ENCODE data around the gene PODXL. TPM values are rescaled to one million over a fixed set of nuclear protein-coding genes. Genes with fewer than 3 reads are reported as not detected.

Gene PODXL
- polyA plus RNA-seq, 1 donor from 2014 or later = 1.3 TPM

DNA sequence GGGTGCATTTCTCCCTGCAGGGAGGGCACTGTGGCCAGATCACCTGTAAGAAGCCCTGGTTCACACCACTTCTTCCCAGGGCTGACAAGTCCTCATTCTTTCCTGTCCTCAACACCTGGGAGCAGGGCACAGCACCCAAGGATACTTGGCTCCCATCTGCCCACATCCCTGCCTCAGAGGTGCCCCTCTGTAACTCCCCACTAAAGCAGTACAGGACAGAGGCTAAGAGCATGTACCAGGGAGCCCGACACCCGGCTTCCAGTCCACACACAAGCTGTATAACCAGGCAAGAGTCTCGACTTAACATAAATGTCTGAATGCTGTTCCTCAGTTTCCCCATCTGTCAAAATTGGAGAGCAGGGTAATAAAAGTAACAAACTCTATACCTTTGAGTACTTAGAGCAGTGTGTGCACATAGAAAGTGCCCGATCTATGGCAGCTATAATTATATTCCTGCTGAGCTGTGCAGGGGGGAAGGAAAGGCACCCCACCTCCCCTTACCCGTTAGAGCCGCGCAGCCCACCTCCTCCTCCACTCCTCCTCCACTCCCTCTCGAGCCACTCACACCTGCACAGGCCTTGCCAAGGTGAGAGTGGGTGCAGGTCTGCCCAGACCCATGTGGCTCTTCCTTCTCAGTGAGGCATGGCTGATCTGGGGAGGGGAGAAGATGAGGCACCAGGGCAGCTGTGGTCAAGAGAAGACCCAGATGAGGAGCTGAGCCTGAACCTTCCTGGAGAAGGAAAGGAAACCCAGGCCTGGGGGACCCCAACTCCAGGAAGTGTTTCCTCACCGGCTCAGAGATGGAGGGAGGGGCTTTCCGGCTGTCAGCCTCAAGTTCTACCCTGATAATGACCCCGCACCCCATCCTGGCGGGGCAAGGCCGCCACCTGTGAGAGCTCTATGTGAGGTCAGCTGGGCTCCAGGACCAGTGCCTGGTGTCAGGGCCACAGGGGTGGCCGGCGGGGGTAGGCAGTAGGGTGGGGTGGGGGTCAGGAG, 22.6 kb downstream of the PODXL start:
- H3K4me1 Mint-ChIP-seq = no peaks in the 10 kb centered on the region
- peak overlapping the region in 1 of 4 donors; percentile 51 for H3K4me3 Mint-ChIP-seq
- no peaks in the 10 kb centered on the region for H3K27me3 Mint-ChIP-seq
- H3K36me3 Mint-ChIP-seq = peaks cover 2% of the 10 kb centered on the region
- no peaks in the 10 kb centered on the region for H3K9me3 Mint-ChIP-seq
- H3K27ac Mint-ChIP-seq = peak overlapping the region in 1 of 3 donors; percentile 50

DNA sequence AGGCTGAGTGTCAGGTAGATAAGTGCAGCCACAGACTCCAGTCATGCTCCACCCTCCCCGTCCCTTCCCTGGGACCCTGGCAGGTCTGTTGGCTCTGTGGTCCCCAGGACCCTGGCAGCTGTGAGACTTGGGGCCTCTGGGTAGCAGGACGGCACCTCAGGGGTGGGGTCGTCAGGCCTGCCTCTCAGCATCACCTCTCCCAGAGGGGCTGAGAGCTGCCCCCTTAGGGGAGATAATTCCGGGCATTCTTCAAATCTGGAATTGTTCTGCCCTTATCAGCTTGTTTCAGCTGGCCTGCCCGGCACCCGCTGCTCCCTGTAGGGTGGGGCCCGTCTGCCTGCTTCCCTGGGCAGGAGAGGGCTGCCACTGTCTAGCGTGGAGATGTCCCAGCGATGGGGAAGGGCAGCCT, 23.3 kb downstream of the PODXL start:
- H3K4me3 Mint-ChIP-seq = no peak overlapping the region
- H3K27me3 Mint-ChIP-seq = no peaks in the 10 kb centered on the region
- H3K27ac Mint-ChIP-seq = no peak overlapping the region
- H3K9me3 Mint-ChIP-seq = no peaks in the 10 kb centered on the region
- peaks cover 2% of the 10 kb centered on the region for H3K36me3 Mint-ChIP-seq
- no peaks in the 10 kb centered on the region for H3K4me1 Mint-ChIP-seq

DNA sequence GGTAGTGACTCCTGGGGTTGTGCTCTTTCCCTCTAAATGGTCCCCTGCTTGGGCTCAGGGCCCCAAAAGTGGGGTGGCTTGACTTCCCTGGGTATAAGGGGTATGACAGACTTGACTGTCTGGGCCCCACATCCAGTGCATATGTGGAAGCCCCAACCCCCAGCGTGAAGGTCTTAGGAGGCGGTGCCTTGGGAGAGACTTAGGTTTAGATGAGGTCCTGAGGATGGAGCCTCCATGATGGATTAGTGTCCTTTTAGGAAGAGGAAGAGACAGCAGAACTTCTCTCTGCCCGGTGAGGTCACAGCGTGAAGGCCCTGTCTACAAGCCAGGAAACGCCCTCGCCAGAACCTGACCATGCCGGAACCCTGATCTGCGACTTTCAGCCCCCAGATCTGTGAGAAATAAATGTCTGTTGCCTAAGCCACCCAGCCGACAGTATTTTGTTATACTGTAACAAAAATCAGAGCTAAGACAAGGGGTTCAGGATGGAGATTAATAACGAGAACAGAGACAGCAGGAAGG, 23.8 kb downstream of the PODXL start:
- no peak overlapping the region for H3K4me3 Mint-ChIP-seq
- H3K4me1 Mint-ChIP-seq = peaks cover 0 to 2% (median 0%) of the 10 kb centered on the region in 3 donors

DNA sequence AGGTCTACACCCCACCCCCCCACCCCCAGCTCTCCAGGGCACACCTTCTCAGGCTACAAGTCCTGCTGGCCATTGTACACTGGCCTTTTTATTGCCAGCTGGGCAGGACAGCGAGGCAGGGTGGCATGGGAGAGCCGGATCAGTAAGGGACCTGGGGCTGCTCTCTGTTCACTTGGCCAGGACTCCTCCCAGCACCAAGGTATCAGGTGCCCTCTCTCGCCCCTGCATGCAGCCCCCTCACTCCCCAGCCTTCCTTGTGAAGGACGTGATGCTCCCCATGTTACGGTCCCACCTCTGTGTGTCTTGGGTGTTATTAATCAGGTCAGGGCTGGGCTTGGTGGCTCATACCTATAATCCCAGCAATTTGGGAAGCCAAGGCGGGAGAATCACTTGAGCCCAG, 26.3 kb downstream of the PODXL start:
- Mint-ChIP-seq H3K27me3 (peaks cover 2% of the 10 kb centered on the region), H3K36me3 (no peaks in the 10 kb centered on the region), H3K4me3 (no peak overlapping the region), H3K27ac (no peak overlapping the region), H3K9me3 (no peaks in the 10 kb centered on the region), H3K4me1 (peaks cover 5 to 6% (median 5%) of the 10 kb centered on the region in 3 donors)

More for the DNA sequence above, 23.8 kb downstream of the PODXL start:
- Mint-ChIP-seq H3K27ac (no peak overlapping the region), H3K36me3 (peaks cover 2% of the 10 kb centered on the region), H3K27me3 (no peaks in the 10 kb centered on the region), H3K9me3 (no peaks in the 10 kb centered on the region)

DNA sequence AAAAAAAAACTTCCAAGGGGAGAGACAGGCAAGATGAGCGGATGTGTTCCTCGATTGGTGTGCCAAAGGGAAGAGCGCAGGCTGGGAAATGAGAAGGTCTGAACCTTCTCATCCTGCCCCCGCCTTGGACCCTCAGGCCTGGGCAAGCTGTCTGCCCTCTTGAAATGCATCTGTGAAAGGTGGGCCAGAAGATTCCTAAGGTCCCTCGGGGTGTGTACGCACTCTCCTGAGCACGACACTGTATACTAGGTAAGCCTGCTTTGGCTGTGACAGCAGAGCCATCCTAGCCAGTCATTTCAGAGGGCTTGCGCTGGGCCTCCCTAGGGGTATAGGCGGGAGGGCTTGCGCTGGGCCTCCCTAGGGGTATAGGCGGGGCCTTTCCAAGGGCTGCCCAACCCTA, 26.8 kb downstream of the PODXL start:
- no peak overlapping the region for H3K27ac Mint-ChIP-seq
- no peaks in the 10 kb centered on the region for H3K9me3 Mint-ChIP-seq
- H3K4me3 Mint-ChIP-seq = no peak overlapping the region
- H3K36me3 Mint-ChIP-seq = no peaks in the 10 kb centered on the region
- H3K4me1 Mint-ChIP-seq = peaks cover 5 to 6% (median 5%) of the 10 kb centered on the region in 3 donors
- peaks cover 2% of the 10 kb centered on the region for H3K27me3 Mint-ChIP-seq

DNA sequence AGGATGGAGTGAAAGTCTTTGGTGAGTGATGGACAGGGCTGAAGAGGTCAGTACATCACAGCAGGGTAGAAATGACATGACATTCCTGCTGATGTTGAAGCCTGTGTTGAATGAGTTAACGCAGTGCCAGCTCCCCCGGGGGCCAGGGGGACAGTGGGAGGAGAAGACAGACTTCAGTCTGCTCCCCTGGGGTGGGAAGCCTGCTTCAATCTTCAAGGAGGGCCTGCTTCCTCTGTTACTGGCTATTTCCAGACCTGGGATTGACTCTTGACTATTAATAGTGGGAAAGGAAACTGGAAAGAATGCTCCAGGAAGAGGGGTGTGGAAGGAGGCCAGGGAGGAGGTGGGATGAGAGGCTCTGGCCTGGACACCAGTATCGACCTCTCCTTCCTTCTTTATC, 27.2 kb downstream of the PODXL start:
- Mint-ChIP-seq H3K27me3 (peaks cover 2% of the 10 kb centered on the region), H3K4me1 (peaks cover 5 to 6% (median 5%) of the 10 kb centered on the region in 3 donors), H3K36me3 (no peaks in the 10 kb centered on the region), H3K9me3 (no peaks in the 10 kb centered on the region), H3K27ac (no peak overlapping the region), H3K4me3 (no peak overlapping the region)

DNA sequence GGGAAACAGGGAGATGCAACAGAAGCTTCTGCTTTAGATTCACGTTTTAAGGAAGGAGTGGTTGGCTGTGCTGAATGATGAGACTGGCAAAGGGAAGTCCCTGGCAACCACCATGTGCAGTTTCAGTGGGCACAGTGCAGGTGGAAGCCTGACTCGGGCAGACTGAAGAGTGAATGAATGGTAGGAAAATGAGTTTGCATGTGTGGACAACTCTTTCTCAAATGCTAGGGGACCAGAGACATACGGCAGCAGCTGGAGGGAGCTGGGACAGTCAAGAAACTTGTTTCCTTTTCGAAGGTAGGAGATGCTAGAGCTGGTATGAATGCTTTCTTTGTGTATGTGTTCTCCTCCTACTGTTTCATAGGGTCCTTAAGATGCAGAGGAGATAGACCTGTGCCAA, 29.0 kb downstream of the PODXL start:
- Mint-ChIP-seq H3K4me3 (no peak overlapping the region), H3K36me3 (no peaks in the 10 kb centered on the region), H3K4me1 (peaks cover 9 to 13% (median 12%) of the 10 kb centered on the region in 3 donors), H3K27me3 (peaks cover 2% of the 10 kb centered on the region), H3K27ac (no peak overlapping the region), H3K9me3 (no peaks in the 10 kb centered on the region)

DNA sequence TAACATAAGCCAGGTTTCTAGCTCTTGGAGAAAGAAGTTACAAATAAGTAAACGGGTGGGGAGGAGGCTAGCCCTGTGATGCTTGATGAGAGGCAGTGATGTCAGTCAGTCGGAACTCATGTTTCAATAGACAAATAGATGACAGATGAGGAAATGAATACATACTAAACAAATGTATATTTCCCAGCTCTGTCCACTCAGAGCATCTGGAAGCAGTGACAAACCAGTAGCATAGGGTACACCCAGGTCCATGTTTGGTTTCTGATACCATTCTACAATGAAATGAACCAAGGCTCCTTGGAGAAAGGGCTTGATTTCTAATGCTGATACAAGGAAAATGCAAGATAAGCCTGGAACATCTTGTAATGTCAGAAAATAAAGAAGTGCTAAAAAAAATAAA, 30.6 kb downstream of the PODXL start:
- Mint-ChIP-seq H3K4me3 (no peak overlapping the region), H3K27ac (no peak overlapping the region), H3K36me3 (no peaks in the 10 kb centered on the region), H3K4me1 (peaks cover 13 to 15% (median 15%) of the 10 kb centered on the region in 3 donors), H3K27me3 (peaks cover 2% of the 10 kb centered on the region), H3K9me3 (no peaks in the 10 kb centered on the region)

DNA sequence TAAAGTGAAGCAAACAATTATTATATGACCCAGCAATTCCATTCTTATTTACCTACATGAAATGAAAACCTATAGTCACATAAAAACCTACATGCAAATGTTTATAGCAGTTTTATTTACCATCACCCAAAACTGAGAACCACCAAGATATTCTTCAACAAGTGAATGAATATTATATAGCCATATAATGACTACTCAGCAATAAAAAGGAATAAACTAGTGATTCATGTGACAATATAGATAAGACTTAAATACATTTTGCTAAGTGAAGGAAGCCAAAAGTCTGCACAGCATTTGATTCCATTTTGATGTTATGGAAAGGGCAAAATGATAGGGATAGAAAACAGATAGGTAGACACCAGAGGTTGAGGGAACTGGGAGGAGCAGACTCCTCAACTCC, 31.7 kb downstream of the PODXL start:
- Mint-ChIP-seq H3K9me3 (no peaks in the 10 kb centered on the region), H3K27me3 (peaks cover 2% of the 10 kb centered on the region), H3K36me3 (no peaks in the 10 kb centered on the region), H3K4me1 (peaks cover 13 to 15% (median 15%) of the 10 kb centered on the region in 3 donors), H3K27ac (no peak overlapping the region), H3K4me3 (no peak overlapping the region)

DNA sequence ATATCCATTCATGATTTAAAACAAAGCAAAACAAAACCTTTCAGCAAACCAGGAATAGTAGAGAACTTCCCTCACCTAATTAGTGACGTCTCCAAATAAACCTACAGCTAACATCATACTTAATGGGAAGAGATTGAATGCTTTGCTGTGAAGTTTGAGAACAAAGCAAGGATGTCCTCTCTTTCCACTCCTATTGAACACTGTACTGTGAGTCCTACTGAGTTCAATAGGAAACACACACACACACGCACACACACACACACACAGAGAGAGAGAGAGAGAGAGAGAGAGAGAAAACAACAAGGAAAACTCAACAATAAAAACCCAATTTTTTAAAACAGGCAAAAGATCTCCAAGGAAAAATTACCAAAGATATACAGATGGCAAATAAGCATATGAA, 32.3 kb downstream of the PODXL start:
- Mint-ChIP-seq H3K4me3 (peak overlapping the region in 1 of 4 donors; percentile 54), H3K36me3 (no peaks in the 10 kb centered on the region), H3K4me1 (peaks cover 13 to 15% (median 15%) of the 10 kb centered on the region in 3 donors), H3K27ac (no peak overlapping the region), H3K27me3 (peaks cover 2% of the 10 kb centered on the region), H3K9me3 (no peaks in the 10 kb centered on the region)

DNA sequence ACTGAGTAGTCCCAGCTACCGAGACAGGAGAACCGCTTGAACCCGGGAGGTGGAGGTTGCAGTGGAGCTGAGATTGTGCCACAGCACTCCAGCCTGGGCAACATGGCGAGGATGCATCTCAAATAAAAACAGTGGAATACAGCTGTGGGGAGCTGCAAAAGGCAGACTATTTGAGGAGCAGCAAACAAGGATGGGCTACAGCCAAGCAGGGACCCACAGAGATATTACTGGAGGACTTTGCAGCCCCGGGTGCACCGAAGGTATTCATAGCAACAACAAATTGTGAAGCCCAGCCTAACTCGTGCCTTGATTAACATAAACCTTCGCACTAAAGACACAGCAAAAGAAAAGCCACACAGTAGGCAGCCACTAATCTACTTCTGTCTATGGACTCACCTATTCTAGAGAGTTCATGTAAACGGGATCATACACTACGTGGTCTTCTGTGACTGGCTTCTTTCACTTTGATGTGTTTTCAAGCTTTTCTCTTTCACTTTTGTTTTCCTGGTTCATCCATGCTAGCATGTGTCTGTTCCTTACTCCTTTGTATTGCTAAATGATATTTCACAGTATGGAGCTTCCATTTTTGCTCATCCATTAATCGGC, 34.0 kb downstream of the PODXL start:
- Mint-ChIP-seq H3K9me3 (no peaks in the 10 kb centered on the region), H3K36me3 (no peaks in the 10 kb centered on the region), H3K27ac (no peak overlapping the region), H3K4me3 (peak overlapping the region in 3 of 4 donors; percentile 32 to 74 (median 35)), H3K4me1 (peaks cover 11 to 14% (median 11%) of the 10 kb centered on the region in 3 donors), H3K27me3 (peaks cover 2% of the 10 kb centered on the region)

DNA sequence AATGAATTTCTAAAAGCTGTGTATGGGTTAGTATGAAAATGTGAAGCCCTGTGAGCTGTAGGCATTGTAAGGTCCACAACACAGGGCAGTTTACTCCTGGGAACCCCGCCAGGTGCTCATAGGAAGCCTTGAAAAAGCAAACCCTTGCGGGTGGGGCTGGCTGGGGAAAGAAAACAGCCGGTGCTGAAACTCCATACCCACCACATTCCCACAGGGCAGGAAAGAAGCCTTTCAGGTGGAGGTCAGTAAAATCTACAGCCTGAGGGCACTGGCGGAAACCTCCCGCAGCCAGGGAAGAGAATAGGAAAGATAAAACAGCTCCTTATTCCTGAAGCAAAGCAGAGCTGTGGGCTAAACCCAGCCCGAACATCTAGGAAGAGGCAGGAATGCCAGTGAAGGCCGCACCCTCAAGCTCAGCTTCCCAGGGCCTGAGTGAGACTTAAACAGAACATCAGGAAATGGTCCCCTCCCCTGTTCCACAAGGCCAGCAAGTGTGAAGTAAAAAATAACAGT, 34.7 kb downstream of the PODXL start:
- H3K4me1 Mint-ChIP-seq = peaks cover 8 to 10% (median 10%) of the 10 kb centered on the region in 3 donors
- no peaks in the 10 kb centered on the region for H3K9me3 Mint-ChIP-seq
- H3K27ac Mint-ChIP-seq = no peak overlapping the region
- H3K36me3 Mint-ChIP-seq = no peaks in the 10 kb centered on the region
- peak overlapping the region in 1 of 4 donors; percentile 52 for H3K4me3 Mint-ChIP-seq
- peaks cover 2% of the 10 kb centered on the region for H3K27me3 Mint-ChIP-seq

DNA sequence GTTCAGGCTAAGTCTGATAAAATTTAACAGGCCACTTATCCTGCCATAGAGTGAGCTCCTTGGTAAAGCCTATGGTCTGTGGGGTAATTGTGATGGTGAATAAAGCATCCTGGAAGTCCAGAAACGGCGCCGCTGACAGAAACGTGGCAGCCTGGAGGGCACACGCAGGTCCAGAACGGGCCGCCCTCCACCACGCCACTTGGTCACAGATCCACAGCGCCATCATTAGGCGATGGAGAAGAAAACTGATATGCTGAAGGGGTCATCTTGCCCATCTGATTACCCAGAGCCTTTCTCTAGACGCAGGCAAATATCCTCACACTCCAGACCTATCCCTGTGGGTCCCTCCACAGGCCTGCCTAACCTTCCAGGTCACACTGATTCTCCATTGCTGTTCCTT, 37.8 kb downstream of the PODXL start:
- Mint-ChIP-seq H3K4me1 (peaks cover 8 to 11% (median 10%) of the 10 kb centered on the region in 3 donors), H3K27me3 (no peaks in the 10 kb centered on the region), H3K4me3 (no peak overlapping the region), H3K9me3 (no peaks in the 10 kb centered on the region), H3K36me3 (peaks cover 1% of the 10 kb centered on the region), H3K27ac (no peak overlapping the region)

DNA sequence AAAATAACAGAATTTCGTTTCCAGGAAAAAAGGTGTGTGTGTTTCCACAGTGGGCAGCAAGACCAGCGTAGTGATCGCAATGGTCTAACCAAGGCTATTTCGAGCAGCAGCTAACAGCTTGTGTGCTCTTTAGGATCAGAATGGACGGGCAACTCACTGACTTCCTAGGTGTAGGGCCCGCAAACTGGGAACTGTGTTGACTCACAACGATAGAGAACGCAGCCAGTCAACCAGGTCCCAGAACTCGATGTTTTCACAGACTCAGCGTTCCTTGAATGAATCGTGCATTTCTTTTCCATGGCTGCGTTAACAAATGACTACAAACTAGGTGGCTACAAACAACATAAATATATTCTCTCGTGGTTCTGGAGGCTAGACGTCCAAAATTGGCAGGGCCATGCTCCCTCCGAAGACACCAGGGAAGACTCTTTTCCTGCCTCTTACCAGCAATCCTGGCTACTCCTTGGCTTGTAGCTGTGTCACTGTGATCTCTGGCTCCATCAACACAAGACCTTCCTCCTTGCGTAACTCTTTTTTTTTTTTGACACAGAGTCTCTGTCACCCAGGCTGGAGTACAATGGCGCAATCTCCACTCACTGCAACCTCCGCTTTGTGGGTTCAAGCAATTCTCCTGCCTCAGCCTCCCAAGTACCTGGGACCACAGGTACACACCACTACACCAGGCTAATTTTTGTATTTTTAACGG, 39.1 kb downstream of the PODXL start:
- Mint-ChIP-seq H3K4me3 (no peak overlapping the region), H3K27ac (no peak overlapping the region), H3K9me3 (no peaks in the 10 kb centered on the region)

More for the DNA sequence above, 39.1 kb downstream of the PODXL start:
- H3K36me3 Mint-ChIP-seq = peaks cover 4% of the 10 kb centered on the region
- peaks cover 1 to 12% (median 8%) of the 10 kb centered on the region in 3 donors for H3K4me1 Mint-ChIP-seq
- H3K27me3 Mint-ChIP-seq = no peaks in the 10 kb centered on the region
